ENCODE results near the gene PRKACB.

PRKACB gene

DNA sequence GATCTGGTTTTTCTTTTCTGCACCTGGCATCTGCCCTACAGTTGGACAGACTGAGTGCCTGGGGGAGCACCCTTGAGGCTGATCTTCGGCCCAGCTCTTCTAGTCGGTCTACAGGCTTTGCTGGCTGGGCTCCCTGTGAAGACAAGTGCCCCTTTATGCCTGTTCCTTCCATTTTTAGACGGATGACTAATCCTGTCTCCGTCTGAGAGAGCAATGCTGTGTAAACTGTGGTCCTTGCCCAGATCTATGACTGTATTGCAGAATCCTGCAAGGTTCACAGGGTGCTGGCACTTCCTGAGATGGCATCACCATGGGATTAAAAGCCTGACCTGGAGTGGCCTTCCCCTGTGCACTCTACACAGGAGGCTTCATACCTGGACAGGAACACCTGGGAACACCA lies 109.8 kb downstream of the PRKACB start:
- H3K4me3 ChIP-seq (ENCODE audit: low read depth, low read length): no peak overlapping the region
- DNase-seq (ENCODE audit: low read depth): peak; percentile 34
- TF ChIP-seq, protein P1, sequence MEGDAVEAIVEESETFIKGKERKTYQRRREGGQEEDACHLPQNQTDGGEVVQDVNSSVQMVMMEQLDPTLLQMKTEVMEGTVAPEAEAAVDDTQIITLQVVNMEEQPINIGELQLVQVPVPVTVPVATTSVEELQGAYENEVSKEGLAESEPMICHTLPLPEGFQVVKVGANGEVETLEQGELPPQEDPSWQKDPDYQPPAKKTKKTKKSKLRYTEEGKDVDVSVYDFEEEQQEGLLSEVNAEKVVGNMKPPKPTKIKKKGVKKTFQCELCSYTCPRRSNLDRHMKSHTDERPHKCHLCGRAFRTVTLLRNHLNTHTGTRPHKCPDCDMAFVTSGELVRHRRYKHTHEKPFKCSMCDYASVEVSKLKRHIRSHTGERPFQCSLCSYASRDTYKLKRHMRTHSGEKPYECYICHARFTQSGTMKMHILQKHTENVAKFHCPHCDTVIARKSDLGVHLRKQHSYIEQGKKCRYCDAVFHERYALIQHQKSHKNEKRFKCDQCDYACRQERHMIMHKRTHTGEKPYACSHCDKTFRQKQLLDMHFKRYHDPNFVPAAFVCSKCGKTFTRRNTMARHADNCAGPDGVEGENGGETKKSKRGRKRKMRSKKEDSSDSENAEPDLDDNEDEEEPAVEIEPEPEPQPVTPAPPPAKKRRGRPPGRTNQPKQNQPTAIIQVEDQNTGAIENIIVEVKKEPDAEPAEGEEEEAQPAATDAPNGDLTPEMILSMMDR (IDR thresholded peaks at IDR 0.05; ENCODE audit: control insufficient read depth, extremely low read depth, insufficient read depth): no peak

DNA sequence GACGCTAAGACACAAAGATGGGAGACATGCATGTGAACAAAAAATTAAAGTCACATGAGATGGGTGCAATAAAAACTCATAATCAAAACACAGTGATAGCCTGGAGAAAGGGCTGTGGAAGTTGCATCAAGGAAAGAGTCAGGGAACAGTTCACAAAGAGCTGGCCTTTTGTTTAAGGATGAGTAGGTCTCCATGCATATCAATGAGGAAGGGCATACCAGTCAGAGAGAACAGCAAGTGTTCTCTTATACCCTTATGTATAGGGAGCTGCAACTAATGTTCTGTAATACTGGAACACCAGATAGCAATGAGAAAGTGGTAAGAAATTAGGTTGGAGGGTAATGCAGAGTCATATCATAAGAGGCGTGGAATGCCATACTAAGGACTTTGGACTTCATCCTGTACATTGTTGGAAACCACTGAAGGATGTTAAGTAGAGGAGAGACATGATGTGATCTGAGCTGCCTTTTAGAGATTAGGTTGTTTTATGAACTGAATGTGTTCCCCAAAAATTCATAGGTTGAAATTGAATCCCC lies 110.7 kb downstream of the PRKACB start:
- H3K4me3 ChIP-seq (ENCODE audit: low read depth, low read length): no peak overlapping the region
- DNase-seq (ENCODE audit: low read depth): no peak
- TF ChIP-seq, protein P1 (IDR thresholded peaks at IDR 0.05; ENCODE audit: control insufficient read depth, extremely low read depth, insufficient read depth): no peak

DNA sequence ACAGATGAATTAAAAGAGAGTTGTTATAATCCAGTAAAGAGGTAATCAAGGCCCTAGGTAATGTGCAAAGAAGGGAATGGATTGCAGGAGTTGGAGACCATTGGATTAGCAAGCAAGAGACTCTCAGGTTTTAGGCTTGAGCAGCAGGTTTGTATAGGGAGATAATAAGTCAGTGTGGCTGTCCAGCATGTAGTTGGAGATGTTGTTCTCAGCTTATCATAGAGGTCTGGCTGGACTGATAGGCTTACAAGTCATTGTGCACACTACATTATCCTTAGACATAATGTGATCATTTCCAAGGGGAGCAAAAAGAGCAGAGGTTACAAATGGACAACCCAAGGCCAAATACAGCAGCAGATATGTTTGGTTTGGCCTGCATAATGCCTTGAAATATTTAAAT lies 111.5 kb downstream of the PRKACB start:
- no peak overlapping the region for H3K4me3 ChIP-seq (ENCODE audit: low read depth, low read length)
- DNase-seq (ENCODE audit: low read depth): no peak
- TF ChIP-seq, protein P1 (IDR thresholded peaks at IDR 0.05; ENCODE audit: control insufficient read depth, extremely low read depth, insufficient read depth): no peak

DNA sequence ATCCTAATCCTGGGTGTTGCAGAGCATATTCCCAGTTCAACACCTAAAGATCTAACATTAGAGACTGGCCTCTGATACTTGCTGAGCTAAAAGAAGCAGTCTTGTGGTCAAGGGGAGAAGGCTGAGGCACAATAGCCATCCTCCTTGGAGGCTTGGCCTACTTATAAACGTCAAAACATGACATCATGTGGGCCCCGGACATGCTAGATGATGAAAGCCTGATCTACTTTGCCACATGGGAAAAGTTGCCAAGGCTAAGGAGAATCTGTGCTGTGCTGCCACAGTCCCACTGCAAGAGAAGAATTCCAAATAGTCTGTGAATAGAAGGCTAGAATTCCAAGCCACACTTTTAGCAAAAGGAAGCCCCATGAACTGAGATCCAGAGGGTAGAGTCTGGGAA lies 113.5 kb downstream of the PRKACB start:
- no peak overlapping the region for H3K4me3 ChIP-seq (ENCODE audit: low read depth, low read length)
- TF ChIP-seq, protein P1 (IDR thresholded peaks at IDR 0.05; ENCODE audit: control insufficient read depth, extremely low read depth, insufficient read depth): no peak
- no peak for DNase-seq (ENCODE audit: low read depth)

DNA sequence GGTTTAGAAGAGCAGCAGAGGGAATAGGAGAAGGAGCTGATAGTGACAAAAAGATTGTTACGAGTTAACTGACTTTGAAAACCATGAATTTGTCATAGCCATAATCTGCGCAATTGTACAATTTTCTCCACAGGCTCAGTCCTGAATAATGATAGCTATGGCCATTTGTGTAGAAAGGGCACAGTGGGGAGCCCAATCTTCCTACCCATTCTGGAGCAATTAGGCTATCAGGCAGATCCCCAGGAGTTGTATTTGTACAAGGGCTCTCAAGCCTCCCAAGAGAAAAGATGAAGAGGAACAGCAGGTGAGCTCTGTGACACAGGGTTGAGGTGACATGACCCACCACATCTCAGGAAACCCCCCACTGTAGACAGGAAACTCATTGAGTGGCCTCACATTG lies 115.3 kb downstream of the PRKACB start:
- DNase-seq (ENCODE audit: low read depth): no peak
- TF ChIP-seq, protein P1 (IDR thresholded peaks at IDR 0.05; ENCODE audit: control insufficient read depth, extremely low read depth, insufficient read depth): no peak
- no peak overlapping the region for H3K4me3 ChIP-seq (ENCODE audit: low read depth, low read length)

DNA sequence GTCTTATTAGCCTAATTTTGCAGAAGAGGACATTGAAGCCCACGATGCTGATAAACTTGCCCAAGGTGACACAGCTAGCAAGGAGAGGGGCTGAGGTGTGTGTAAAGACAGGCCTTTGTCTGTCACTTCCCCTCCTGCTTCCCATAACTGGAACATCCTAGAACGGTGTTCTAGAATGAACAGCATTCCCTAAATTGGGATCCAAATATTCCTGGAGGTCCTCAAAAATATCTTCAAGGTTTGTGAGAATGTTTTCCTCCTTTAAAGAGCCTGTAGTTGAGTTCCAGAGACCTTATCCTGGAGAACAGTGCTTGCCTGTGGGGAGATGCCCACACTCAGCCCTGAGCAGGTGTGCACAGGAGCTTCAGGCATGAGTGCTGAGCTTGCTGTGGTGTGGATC lies 115.9 kb downstream of the PRKACB start:
- TF ChIP-seq, protein P1 (IDR thresholded peaks at IDR 0.05; ENCODE audit: control insufficient read depth, extremely low read depth, insufficient read depth): no peak
- DNase-seq (ENCODE audit: low read depth): no peak
- H3K4me3 ChIP-seq (ENCODE audit: low read depth, low read length): no peak overlapping the region

DNA sequence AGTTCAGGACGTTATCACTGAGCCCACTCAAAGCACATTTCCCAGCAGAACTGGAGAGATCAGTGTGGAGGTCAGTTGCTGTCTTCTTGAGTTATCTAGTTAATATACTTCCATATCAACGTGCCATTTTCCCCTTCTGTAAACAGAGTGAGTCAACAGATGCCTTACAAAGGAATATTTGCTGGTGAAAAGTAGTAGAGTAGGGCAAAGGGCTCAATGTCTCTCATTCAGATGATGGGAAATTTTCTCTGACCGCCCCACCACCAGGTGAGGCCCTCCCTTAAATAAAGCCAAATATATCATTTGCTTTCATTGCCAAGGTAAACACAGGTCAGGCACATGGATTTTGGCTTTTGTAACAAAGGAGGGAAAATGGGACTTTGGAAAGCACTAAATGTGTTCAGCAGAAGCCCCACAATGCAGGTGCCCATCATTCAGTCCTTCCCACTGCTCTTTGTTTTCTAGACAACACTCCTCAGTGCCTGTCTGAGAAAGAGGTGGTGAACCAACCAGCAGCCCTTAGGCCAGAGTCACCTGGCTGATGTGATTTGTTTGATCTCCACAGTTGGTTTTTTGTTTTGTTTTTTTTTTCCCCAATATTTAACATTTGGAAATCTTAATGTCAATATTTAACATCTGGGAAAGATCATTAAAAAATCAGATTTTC lies 116.9 kb downstream of the PRKACB start:
- TF ChIP-seq, protein P1 (IDR thresholded peaks at IDR 0.05; ENCODE audit: control insufficient read depth, extremely low read depth, insufficient read depth): no peak
- no peak for DNase-seq (ENCODE audit: low read depth)
- no peak overlapping the region for H3K4me3 ChIP-seq (ENCODE audit: low read depth, low read length)

All from LNCaP clone FGC (cell line).